AG08395 (cell line): ENCODE data around the gene PDSS2.
"Not testable (repeated sequence)": the region's sequence is repeated elsewhere in the genome, so short reads cannot be mapped to it uniquely, and the experiment has no call there.

ENCODE experiments used
- DNase-seq: peaks from one replicate; pipeline ENCODE4 v3.0.0; 2012; ENCODE audit warnings: mixed read lengths, low spot score

Gene PDSS2

DNA sequence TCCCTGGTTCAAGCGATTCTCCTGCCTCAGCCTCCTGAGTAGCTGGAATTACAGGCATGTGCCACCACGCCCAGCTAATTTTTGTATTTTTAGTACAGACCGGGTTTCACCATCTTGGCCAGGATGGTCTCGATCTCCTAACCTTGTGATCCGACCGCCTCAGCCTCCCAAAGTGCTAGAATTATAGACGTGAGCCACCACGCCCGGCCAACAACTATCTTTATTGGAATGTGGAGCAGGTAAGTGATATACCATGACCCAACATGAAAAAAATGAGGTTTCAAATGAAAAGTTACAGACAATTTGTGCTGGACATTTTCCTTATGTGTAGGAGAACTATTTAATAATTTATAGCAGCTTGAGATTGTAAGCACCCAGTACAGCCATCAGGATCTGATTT lies 340.8 kb downstream of the PDSS2 start:
- DNase-seq: not testable (repeated sequence)

DNA sequence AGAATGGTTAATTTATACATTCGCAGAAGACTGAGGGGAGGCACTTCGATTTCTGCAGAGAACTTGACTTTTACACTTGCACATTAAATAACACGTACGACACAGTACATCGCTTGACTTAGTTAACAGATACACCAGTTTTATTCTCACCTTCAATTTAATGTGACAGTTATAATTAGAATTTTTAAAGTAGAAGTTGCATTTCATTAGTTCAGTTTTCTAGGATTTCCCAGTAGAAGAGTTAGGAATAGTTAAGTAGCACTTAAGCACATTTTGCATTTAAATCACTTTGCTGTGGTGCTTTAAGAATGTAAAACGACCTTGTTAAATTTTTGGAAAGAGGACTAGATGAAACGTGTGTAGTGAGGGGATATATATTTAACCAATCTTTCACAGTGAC lies 342.4 kb downstream of the PDSS2 start:
- no peak for DNase-seq

DNA sequence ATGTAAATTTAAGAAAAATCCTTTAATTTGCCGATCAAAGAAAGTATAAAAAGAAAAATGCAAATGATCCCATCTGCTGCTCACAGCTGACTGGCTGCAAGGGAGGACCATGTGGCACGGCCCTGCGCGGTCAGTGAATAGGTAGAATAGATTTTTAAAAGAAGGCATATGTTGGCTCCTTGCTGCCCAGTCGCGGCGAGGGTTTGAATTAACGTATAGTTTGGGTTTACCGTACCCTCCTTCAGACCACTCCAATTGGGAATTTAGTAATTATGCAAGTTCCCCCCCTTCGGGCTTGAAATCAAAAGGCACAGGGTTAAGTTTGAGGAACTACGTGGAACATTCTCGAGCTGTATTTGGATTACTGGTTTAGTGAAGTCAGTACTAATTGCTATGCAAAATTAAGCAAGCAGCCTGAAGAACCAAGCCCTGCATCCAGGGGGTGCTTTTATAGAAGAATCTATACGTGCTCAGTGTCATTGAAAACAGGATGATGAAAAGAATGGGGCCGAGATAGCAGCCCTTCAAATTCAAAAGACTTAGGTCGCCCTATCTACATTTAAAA lies 343.0 kb downstream of the PDSS2 start:
- no peak for DNase-seq

DNA sequence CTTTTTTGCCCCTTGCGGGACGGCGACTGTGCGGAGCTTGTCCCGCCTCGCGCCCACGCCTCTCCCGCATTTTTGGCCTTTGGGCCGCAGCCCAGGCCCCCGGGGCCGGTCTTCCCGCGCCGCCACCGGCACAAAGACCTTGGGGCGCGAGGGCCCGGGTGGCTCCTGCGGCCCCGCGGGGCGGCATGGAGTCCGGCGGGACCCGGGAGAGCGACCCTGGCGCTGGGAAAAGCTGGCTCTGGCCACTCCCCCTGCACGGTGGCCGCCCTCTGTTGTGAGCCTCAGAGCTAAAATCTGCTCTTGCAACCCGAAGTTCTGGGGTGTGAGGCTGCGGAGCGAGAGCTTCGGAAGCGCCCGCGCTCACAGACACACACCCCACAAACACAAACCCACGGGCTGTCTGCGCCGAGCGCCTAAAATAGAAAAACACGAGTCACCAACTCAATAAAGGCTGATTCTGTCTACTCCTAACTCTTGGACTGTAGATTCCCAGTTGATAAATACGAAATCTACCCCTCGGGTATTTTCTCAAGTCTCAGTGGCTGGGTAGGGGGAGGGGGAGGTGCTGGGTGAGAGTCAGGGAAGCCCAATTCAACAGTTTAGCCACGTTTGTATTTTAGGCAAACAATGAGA lies 343.6 kb downstream of the PDSS2 start:
- DNase-seq: peak; percentile 36

DNA sequence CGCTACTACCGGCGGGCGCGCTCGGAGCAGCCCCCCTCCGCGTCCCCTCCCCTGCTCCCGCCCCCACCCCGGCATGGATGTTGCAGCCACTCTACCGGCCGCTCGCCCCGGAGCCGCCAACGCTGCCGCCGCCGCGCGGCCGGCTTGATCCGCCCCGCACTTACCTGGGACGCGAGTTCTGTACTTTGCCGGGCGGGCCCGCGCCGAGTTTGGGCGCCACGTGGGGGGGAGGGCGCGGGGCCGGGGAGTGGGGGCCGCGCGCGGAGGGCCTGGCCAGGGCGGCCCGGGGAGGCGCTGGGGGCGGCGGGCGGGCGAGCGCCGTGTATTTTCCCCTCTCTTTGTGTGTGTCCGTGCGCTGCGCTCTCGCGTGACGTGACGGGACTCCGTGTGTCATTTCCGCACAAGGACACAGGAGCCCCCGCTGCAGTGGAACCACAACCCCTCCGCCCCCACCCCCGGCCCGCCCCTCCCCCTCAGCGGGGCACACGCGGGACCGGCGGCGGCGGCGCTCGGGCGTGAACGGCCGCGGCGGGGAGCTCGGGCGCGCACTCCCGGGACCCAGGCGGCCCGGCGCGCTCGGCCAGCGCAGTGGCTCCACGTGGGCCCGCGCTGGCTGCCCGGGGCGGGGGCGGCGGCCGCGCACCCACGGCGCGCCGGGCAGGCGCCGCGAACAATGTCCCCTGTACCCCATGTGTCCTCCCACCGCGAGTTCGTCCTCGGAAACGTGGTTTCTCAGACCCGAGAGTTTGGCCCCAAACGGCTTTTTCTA lies 344.3 kb downstream of the PDSS2 start, which contains the start of gene BEND3:
BEND3 (minus strand) TSS at position 590 of the 769 bp plus-strand sequence. CDS start 16,230 bp downstream, outside the sequence.
- no peak for DNase-seq

GRCh38 chr6:107114213-107114925 lies 345.0 kb downstream of the PDSS2 start:
- DNase-seq: peak; percentile 96

DNA sequence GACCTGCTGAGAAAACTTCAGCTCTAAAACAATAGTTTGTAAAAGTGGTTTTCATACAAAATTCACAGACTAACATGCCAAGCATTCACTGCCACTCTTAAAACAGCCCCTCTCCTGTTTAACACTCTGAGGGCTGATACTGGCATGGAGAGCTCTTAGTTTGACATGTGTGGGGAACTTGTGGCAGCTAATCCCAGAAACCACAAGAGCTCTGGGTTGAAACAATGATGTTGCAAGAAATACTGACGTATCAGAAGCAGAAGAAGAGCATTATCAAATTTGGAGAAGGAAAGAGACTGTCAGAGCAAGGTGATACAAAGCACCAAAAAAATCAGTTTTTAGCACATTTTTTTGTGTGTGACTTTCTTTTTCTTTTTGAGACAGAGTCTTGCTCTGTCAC lies 349.2 kb downstream of the PDSS2 start:
- no peak for DNase-seq

- DNase-seq: no peak
Measured at GRCh38 chr6:107108201-107108890, 351.0 kb downstream of the PDSS2 start.

DNA sequence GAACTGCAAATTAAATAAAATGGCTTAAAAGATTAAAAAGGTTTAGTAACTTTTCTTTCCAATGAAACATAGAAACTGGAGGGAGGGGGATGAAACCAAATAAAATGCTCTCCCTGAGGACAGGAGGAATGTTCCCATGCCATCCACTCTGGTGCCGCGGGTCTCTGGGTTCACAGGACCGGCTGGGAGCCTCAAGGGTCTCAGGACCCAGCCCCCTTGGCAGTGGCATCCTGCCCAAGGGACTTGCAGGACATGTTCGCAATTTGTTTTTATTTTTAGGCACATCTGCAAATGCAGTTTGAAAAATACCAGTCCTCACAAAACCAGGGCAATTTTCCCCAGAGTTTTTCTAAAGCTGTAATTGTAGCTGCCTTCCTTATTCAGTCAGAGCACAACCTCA lies 351.6 kb downstream of the PDSS2 start:
- no peak for DNase-seq

DNA sequence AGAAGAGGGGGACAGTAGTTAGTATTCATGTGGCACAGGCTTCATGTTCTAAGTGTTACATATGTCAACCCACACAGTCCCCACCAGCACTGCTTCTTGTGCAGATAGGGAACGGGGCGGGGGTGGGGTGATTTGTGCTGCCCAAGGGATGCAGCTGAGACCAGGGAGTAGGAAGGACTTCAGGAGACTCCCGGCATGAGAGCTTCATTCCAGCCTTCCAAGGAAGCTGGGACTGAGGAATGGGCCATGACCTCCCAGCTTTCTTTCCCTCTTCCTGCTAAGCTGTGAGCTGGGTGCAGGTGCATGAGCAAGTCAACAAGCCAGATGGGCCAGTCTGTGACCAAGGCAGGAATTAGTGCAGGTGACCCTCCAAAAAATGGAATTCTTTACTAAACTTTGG lies 353.2 kb downstream of the PDSS2 start:
- no peak for DNase-seq

DNA sequence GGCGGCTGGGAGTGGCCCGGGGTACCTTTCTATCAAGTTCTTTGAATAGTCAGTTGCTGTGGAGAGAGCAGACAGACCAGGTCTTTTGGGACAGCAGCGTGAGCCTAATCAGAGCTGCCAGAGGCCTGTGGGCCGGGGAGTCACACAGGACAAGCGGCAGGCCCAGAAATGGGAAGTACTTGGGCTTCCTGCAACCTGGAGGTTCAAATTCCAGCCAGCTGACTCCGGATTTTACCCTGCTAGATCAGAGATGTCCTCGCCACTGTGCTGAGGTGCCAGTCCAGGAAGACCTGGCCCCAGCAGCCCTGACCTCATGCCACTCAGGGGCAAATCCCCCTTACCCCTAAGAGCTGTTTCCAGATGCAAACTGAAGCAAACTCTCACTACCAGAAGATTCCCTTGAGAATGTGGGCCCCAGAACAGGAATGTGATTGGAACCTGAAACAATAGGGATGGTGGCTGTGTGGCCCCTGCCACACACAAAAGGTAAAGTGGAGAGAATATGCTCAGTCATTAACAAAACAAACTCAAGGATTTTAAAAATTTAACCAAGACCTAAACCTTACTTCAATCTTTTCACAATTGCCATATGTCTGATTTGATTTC lies 353.8 kb downstream of the PDSS2 start:
- no peak for DNase-seq

- DNase-seq: no peak
Measured at GRCh38 chr6:107103082-107103481, 356.3 kb downstream of the PDSS2 start.
